GM06990 (cell line): Measurements from ENCODE around the gene CCNA2.

Experiments used
- DNase-seq: peaks from one replicate; pipeline ENCODE4 v3.0.0-alpha.2; 2011; ENCODE audit not compliant: insufficient read length; ENCODE audit errors: extremely low read depth
- H3K27me3 ChIP-seq: replicated peaks from 2 replicates; pipeline ENCODE4 v1.6.0; 2011; ENCODE audit warnings: low read length; ENCODE audit not compliant: control insufficient read depth, insufficient read depth
- H3K36me3 ChIP-seq: 2 replicates; pipeline ENCODE4 v1.5.1; 2011; ENCODE audit warnings: low read length; ENCODE audit not compliant: control insufficient read depth, insufficient read depth
- H3K4me3 ChIP-seq: replicated peaks from 2 replicates; pipeline ENCODE4 v1.5.1; 2011; ENCODE audit warnings: low read depth, mild to moderate bottlenecking, control low read depth, low read length
- CTCF ChIP-seq: IDR thresholded peaks from 2 replicates; pipeline ENCODE4 v1.5.1; 2011; ENCODE audit warnings: low read length, control low read depth, mild to moderate bottlenecking, inconsistent platforms; ENCODE audit not compliant: insufficient read depth, poor library complexity, severe bottlenecking

CCNA2 gene

GRCh38 chr4:121796283-121796682, 27.4 kb downstream of the CCNA2 start:
- no peaks in the 10 kb centered on the region for H3K27me3 ChIP-seq
- no peak overlapping the region for H3K4me3 ChIP-seq
- no peak for DNase-seq
- no peak for TF ChIP-seq CTCF
- H3K36me3 ChIP-seq, result no peaks in the 10 kb centered on the region

- H3K27me3 ChIP-seq, result no peaks in the 10 kb centered on the region
- H3K4me3 ChIP-seq, result no peak overlapping the region
- TF ChIP-seq CTCF, result no peak
- no peak for DNase-seq
- H3K36me3 ChIP-seq, result no peaks in the 10 kb centered on the region
Measured at GRCh38 chr4:121794505-121795188, 29.0 kb downstream of the CCNA2 start.

GRCh38 chr4:121792966-121793365, 30.7 kb downstream of the CCNA2 start:
- no peaks in the 10 kb centered on the region for H3K27me3 ChIP-seq
- H3K4me3 ChIP-seq, result no peak overlapping the region
- no peak for DNase-seq
- no peaks in the 10 kb centered on the region for H3K36me3 ChIP-seq
- TF ChIP-seq CTCF, result no peak

- H3K27me3 ChIP-seq, result no peaks in the 10 kb centered on the region
- H3K4me3 ChIP-seq, result no peak overlapping the region
- TF ChIP-seq CTCF, result no peak
- H3K36me3 ChIP-seq, result no peaks in the 10 kb centered on the region
- DNase-seq, result no peak
Measured at GRCh38 chr4:121791481-121791880, 32.2 kb downstream of the CCNA2 start.

- Histone ChIP-seq H3K36me3 (no peaks in the 10 kb centered on the region), H3K27me3 (no peaks in the 10 kb centered on the region), H3K4me3 (no peak overlapping the region)
- no peak for TF ChIP-seq CTCF
- no peak for DNase-seq
Measured at GRCh38 chr4:121790976-121791375, 32.7 kb downstream of the CCNA2 start.
